ENCODE measurements around the gene NEBL.

The NEBL gene

DNA sequence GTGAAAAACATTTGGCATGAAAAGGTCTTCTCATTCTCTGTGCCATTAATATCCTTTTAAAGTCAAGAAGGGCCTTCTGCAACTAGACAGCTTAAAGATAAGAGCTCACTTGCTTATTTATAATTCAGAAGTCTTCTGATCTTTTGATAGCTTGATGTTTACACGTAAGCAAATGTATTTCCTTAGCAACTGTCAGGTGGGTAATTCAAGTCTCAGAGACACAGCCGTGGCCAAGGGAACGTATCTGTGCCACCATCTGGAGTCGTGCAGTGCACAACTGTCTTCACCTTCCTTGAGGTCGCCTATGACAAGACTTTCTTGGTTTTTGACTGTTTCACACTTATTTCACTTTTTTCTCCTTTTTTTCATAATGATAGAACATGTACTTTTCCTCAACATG lies 4.0 kb upstream of the NEBL start:
- DNase-seq (ENCODE audit: low read depth in 2 of 2), result no peak

DNA sequence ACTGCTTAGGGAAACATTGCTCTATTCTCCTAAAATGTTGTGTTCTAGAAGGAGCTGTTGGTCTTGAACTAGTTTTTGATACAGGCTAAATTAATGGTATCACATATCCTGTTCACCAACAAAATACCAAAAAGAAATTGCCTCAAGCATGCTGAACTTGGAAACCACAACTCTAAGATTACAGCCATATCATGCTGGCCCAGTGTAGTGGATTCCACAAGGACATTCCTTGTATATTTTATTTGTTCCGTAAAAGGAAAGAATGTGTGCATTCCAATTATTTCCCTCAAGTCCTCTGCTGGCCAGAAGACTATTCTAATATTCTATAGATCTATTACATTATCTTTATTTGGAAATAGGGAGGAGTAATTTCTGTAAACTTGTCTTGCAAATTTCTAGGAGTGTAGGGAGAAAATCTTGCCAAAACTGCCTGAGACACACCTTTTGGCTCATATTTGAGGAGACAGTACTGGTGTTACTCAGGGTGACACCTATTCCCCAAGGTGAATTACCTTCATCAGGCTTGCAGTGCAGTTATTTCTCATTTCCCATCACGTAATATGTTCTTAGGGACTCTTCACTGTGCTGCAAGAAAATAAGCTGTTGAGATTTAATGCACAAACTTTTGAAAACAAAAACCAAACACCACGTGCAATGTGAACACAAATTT lies 1.9 kb upstream of the NEBL start:
- DNase-seq (ENCODE audit: low read depth in 2 of 2), result no peak

DNA sequence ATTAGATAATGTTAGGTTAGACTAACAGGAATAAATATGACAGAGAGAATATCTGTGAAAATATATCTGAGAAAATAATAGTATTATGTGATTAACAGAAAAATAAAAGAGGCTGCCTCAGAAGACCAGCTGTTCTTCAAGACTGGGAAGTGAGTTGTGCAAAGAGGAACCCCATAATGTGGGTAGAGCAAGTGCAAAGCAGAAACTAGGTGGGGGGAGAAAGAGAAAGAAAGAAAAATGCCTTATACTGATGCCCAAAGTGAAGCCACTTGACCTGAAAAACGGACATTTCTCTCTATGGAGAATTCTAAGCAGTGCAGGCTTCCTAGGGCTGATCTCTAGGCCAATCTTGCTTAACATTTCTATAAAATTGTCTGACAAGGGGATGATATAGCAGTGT lies 3.8 kb downstream of the NEBL start:
- DNase-seq (ENCODE audit: low read depth in 2 of 2), result no peak

DNA sequence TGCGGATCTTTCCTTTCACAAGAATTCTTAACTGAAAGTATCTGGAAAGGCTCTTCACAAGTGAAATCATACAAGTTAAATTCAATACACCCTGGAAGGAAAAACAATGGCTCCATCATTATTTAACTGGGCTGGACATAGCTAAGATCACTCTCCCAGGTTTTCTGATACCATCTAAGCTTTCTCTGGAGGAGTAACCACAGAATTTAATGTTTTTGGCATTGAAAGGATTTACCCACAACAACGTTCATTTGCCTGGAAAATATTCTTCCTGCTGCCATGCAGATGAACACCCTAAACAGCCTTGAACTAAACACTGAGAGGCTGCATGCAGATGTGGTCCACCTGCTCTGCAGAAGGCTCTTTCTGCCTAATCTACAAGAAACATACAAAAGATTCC lies 4.3 kb downstream of the NEBL start:
- no peak for DNase-seq (ENCODE audit: low read depth in 2 of 2)

DNA sequence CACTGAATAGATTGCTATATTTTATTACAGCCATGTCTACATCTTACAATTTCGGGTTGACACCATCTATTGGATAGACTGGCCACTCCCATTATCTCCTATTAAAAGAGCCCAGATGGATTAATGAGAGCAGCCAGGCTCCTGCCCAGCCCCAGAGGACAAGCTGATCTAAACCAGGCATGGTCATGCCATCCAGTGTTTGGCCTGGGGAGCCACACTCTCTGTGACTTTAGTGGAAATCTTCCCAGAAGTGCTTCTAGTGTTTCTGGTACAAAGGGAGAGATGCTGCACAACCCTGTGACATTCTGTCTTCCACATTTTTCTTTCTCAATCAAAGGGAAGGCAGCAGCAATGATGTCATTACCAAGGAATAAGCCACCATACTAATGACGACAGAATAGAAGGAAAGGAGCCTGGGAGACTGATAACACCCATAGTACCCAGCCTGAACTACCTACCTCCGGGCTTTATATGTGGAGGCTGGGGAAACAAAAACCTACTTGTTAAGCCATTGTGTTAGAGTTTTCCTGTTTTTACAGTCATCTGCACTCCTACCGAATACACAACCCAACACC lies 5.0 kb downstream of the NEBL start:
- no peak for DNase-seq (ENCODE audit: low read depth in 2 of 2)

DNA sequence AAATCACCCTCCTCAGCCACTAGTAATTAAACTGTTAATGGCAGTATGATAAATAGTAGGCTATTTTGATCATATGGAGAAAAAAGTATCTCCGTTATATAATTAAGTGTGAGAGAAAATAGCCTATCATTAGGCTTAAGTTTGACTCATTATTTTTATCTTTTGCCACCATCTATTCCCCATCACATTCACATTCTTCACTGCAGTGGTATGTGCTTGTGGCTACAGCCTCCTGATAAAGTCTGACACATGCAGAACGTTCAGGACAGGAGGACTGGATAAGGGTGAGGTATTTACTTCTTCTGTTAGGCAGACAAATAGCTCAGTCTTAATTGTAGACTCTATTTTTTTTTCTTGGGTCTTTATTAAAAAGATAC lies 5.8 kb downstream of the NEBL start:
- no peak for DNase-seq (ENCODE audit: low read depth in 2 of 2)

DNA sequence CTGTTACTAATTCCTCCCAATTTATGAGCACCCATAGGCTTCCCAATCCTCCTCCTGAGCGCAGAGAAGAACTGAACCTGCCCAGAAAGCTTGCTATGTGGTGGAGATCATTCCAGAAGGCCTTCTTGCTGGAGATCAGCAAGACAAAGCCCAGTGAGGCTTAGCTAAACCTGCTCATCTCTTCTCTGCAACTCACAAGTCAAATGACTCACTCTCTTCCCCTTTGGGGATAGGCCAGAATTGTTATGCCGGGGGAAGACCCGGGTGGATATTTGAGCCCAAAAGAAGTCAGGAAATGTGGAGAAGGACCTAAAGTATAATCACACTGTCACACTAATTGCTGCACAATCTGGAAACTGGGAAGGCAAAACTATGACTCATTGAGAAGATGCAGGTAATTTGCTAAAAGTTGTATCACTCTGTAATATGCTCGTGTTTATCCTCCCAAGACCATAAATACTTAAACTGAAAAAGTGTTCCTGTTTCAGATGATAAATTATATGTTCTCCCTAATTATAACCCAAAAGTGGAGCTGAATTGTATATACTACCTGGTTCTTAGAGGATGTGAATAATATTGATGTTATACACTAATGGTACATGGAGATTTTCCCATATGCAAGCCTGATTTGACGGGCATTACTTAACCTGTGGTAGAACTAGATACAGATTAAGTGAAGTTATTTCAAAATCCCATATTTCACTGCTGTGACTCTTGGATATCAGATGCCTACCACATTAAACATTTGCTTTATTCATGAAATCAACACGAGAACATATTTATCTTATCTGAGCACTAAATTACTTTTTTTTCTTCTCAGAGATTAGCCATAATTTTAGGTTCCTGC lies 6.4 kb downstream of the NEBL start:
- DNase-seq (ENCODE audit: low read depth in 2 of 2), result no peak

- DNase-seq (ENCODE audit: low read depth in 2 of 2), result no peak
Measured at GRCh38 chr10:20890009-20890408, 7.1 kb downstream of the NEBL start.

- no peak for DNase-seq (ENCODE audit: low read depth in 2 of 2)
Measured at GRCh38 chr10:20888620-20889330, 8.3 kb downstream of the NEBL start.

DNA sequence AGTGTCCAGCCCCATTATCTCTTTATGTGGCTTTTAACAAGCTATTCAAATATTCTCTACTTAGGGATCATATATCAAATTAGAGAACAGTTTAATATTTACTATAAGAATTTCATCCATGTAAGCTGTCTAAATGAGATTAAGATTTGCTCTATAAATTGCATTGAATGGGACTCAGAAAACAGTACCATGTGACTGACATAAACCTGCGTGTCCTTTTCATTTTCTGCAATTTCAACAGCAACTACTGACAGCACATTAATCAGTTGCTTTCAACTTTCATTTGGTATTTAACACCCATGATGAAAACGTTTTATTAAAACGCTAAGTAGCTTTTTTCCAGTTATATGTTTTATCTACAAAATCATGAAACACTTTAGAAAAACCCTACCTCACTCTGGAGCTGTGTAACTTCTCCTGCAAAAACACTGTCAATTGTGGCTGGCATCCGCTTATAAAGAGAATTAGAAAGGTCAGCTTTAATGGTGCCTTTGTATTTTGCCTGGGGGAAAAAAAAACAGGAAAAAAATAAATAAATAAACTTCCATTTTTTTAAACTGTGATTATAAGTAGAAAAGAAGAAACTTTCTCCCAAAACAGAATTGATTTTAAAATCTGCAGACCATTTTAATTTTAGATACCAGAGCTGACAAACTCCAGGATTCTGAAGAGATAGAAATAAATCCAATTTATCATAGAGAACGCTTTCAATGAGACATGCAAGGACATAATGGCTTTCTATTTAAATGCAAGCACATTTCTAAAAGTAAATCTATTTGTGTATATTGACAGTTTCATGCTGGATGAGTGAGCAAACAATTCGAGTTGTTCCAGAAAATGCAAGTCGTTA lies 9.2 kb downstream of the NEBL start:
- no peak for DNase-seq (ENCODE audit: low read depth in 2 of 2)

DNA sequence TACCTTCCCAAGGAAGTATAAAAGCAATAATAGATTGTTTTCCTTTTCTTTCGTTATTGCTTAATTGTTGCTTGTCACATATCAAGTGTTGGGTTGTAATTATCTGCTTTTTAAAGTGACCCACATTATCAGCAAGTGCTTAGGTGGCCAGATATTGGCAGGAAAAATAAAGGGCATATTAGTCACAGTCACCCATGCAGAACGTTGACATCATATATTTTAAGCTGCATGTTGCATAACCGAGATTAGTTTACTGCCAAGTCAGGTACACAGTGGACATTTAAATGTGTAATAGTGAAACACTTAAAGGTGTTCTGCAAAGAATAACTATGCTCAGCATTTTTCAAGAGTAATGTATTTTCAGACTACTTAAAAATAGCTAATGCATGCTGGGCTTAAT lies 11.4 kb downstream of the NEBL start:
- DNase-seq (ENCODE audit: low read depth in 2 of 2), result no peak

GRCh38 chr10:20883552-20883951 lies 13.6 kb downstream of the NEBL start:
- no peak for DNase-seq (ENCODE audit: low read depth in 2 of 2)

GRCh38 chr10:20882091-20882490 lies 15.0 kb downstream of the NEBL start:
- no peak for DNase-seq (ENCODE audit: low read depth in 2 of 2)

GRCh38 chr10:20879136-20879535 lies 18.0 kb downstream of the NEBL start:
- DNase-seq (ENCODE audit: low read depth in 2 of 2), result no peak

DNA sequence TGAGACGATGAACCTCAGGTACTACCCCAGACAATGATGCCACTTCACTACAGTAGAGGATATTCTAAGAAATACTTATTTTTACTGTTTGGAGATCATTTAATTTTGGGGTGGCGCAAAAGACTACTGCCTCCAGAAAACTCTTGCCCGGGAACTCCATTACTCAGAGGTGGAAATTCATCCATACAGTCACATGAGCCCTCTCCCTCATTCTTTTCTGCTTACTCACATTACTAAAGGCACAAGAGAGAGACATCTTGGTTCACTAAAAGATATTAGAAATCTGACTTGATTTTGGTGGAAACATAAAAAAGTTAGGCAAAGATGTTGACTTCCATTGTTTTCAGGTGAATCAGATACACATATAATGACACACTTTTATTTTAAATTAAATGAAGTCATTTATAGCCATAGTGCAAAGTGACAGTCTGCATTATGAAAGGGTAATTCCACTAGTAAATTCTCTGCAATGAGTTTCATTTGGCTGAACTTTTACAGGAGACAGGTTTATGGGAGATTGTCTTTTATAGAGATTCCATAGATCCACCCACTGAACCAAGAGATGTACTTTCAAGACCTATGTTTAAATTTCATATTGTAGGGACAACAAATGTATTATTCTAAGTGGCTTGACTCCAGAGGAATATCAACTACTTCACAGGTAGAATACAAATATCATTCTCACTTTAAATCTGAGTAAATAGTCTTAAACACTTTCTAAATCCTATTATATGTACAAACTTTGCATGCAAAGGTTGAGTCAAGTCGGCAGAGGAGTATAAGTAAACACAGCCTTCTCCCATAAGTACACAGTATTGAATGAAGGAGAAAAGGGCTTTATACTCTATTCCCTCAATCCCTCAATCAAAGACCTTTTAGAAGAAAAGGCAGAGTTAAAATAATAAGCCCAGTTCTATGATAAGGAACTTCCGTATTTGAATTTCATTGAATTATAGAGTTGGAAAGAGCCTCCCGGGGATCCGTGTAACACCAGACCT lies 18.8 kb downstream of the NEBL start:
- no peak for DNase-seq (ENCODE audit: low read depth in 2 of 2)

GRCh38 chr10:20877554-20877953 lies 19.6 kb downstream of the NEBL start:
- DNase-seq (ENCODE audit: low read depth in 2 of 2), result no peak

DNA sequence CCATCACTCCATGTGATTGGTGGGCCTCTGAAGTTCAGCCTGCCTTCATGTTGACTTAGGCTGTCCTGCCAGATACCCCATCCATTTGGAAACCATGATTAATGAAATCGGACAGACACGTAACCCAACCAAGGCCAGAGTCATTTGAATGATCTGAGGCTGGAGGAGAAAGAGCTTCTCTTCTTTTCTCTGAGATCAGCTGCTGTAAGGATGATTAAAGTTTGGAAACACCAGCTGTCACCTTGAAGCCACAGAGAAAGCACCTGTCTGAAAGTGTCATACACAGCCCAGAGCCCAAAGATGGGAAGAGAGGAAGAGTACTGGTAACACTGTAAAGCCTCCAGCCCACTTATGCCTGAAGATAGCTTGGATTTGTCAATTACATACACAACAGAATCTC lies 22.9 kb downstream of the NEBL start:
- DNase-seq (ENCODE audit: low read depth in 2 of 2), result no peak

- DNase-seq (ENCODE audit: low read depth in 2 of 2), result no peak
Measured at GRCh38 chr10:20871970-20872369, 25.1 kb downstream of the NEBL start.

DNA sequence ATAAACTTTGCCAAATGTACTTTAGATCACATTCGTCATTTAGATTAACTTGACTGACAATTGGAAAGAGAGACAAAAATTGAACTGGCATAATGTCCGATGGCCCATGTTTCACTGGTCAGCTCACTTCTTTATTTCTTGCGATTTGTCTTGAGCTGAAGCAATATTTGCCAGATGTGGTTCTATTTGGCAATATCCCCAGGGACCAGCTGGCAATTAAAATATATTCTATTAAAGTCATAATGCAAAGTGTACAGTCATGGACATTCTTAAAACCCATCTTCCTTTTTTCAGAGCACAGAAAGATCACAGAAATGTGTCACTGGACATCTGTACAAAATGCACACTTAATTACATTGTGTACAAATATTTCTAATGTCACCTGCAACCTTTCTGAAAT lies 26.3 kb downstream of the NEBL start:
- DNase-seq (ENCODE audit: low read depth in 2 of 2), result no peak

DNA sequence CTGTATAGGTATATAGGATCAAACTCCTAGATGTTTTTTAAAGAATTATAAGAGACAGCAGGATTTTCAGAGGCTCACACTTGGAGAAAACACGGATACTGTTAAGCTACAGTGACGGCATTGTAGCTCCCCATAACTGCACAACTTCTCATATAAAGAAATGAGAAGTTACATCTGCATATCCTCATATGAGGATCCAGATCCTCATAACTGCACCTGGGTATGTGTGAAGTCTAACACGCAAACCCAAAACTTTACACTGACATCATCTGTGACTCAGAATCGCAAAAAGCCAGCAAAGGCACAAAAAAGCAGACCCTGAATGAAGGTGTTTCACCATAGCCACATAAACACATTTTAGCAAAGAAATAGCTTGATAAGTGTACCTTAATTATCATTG lies 34.1 kb downstream of the NEBL start:
- no peak for DNase-seq (ENCODE audit: low read depth in 2 of 2)
